Mucosa of descending colon (tissue), 3 donors: ENCODE measurements around the gene STX19. TPM values are rescaled to one million over a fixed set of nuclear protein-coding genes. Genes with fewer than 3 reads are reported as not detected.

ENCODE experiments used
- ATAC-seq: fragments of 200-7000 bp; cut with Tn5 transposase; one replicate; pipeline ENCODE4 v1.9.1; 2020; ENCODE audit warnings: mild to moderate bottlenecking, moderate library complexity
- DNase-seq, 3 donors: peaks; one replicate each; pipeline ENCODE4 v3.0.0-alpha.2; 2020
- H3K36me3 ChIP-seq: fragments of 200-600 bp; one replicate; pipeline ENCODE4 v1.8.0; 2021; ENCODE audit warnings: low read depth, mild to moderate bottlenecking
- H3K4me1 ChIP-seq: fragments of 200-600 bp; one replicate; pipeline ENCODE4 v1.8.0; 2021; ENCODE audit warnings: low read depth, mild to moderate bottlenecking
- H3K4me3 ChIP-seq: fragments of 200-600 bp; one replicate; pipeline ENCODE4 v1.8.0; 2021; ENCODE audit warnings: mild to moderate bottlenecking
- H3K9me3 ChIP-seq: fragments of 200-600 bp; one replicate; pipeline ENCODE4 v1.8.0; 2021; ENCODE audit warnings: mild to moderate bottlenecking
- CTCF ChIP-seq: fragments of 200-600 bp; IDR thresholded peaks from one replicate; pipeline ENCODE4 v1.8.0; 2022; ENCODE audit warnings: antibody characterized with exemption, mild to moderate bottlenecking
- intact Hi-C, 2 donors: fragments of 100-400 bp; cut with DNase I in 1 of 2; cut with micrococcal nuclease in 1 of 2; formaldehyde crosslinking; loops; one replicate each; pipeline versions ENCODE4 v1.11.0 to v1.11.1; 2022; cut with DNase I, micrococcal nuclease
- long read RNA-seq, 2 donors: library from polyadenylated mRNA; unstranded; transcript quantifications; one replicate each; pipeline ENCODE4 v2.0.0, GENCODE V29; 2019 to 2021
- total RNA-seq, 3 donors: library from RNA; stranded (reverse); fragmentation: NEBNext Ultra II Directional in 2 of 3; extraction: Animal tissue kit (Norgen Biotek cat#: 25700) in 2 of 3; gene quantifications; one replicate each; pipeline versions ENCODE4 v1.2.1 to v1.2.4, GENCODE V29; 2021 to 2023
- donor health status: DM: no; HTN: no; CAD: no; lungs with moderate emphysema.
- donor health status: DM: no; HTN: no; CAD: no.
- donor health status: DM: no; HTN: yes; CAD: no.

Gene STX19
- total RNA-seq = 10 to 100 TPM in 2 of 3 donors, 1 to 10 TPM in 1; 7.5 to 20.6 (median 18.9) TPM
- long read RNA-seq, donor 1, partial matches to known transcripts = 0 of 4 reads
- long read RNA-seq, donor 1, other reads (novel, unspliced or antisense) = 4 of 4 reads
- long read RNA-seq, donor 2, partial matches to known transcripts = 6 of 21 reads
- long read RNA-seq, donor 2, other reads (novel, unspliced or antisense) = 13 of 21 reads

GRCh38 chr3:94028093-94028837 is at the start of gene STX19:
STX19 (minus strand) TSS chr3:94028597; CDS start chr3:94015269, 13,328 bp downstream.
- H3K9me3 ChIP-seq = no peaks in the 10 kb centered on the region
- DNase-seq = peak in 1 of 3 donors; percentile 83
- peak within 1 kb of the TSS; percentile 16 for H3K4me3 ChIP-seq
- ATAC-seq = peak; percentile 60
- no peak for TF ChIP-seq CTCF
- H3K4me1 ChIP-seq = peaks cover 3% of the 10 kb centered on the region
- no peaks in the 10 kb centered on the region for H3K36me3 ChIP-seq
- intact Hi-C loops = loop anchor here in 1 of 2 donors (5.0 kb wide), 1 partner anchor 34 kb away; the partner anchor contains the start of genes DHFR2 and NSUN3

DNA sequence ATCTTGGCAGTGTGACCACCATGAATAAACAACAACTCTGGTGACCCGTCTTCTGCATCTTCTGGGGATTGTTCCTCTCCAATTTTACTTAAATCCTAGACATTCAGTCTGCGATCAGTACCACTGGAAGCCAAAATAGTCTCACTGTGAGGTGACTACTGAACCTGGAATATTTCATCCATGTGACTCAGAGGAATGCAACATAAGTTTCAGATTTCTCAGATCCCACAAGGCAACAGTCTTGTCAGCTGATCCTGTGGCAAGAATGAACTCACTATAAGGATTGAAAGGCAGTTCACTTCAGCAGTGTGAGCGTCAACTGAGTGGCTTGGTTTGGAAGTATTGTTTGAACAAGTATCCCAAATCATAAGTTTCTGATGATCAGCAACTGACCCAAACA is 47.7 kb upstream of the STX19 start:
- ATAC-seq (no peak), DNase-seq (no peak)
- Histone ChIP-seq H3K4me3 (no peak overlapping the region), H3K9me3 (no peaks in the 10 kb centered on the region), H3K4me1 (peaks cover 7% of the 10 kb centered on the region), H3K36me3 (no peaks in the 10 kb centered on the region)
- TF ChIP-seq CTCF = no peak
- intact Hi-C loops = no loop called here

DNA sequence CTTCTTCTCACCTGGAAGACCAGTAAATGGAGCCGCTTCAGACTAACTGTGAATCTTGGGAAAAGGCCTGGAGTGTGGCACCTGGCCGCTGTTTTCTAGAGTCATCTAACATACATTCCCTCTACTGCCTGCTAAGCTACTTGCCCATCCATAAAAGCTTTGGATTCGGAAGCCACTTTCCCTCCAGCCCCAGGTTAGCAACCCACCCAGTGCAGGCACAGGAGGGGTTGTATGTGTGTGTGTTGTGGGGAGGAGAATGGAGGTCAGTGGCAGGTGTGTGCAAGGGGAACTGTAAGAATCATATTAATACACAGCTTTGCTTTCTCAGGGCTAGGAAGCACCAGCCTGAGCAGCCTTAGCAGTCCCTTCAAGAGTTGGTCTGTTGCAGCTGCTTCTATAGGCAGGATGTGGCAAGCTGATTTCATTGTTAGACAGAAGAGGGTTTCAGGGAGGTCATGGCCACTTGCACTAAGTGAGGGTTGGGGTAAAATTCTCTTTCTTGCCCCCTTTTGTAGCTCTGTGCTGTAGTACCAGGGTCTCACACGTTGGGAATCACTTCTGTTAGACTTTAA is 43.4 kb upstream of the STX19 start:
- Histone ChIP-seq H3K4me3 (no peak overlapping the region), H3K36me3 (no peaks in the 10 kb centered on the region), H3K9me3 (no peaks in the 10 kb centered on the region), H3K4me1 (peaks cover 5% of the 10 kb centered on the region)
- ATAC-seq (no peak), DNase-seq (no peak)
- no peak for TF ChIP-seq CTCF
- intact Hi-C loops = no loop called here

GRCh38 chr3:94070341-94070911 is 42.0 kb upstream of the STX19 start:
- no peak for ATAC-seq
- Histone ChIP-seq H3K36me3 (no peaks in the 10 kb centered on the region), H3K4me1 (peaks cover 14% of the 10 kb centered on the region), H3K4me3 (no peak overlapping the region), H3K9me3 (no peaks in the 10 kb centered on the region)
- intact Hi-C loops = no loop called here
- TF ChIP-seq CTCF = no peak
- DNase-seq = no peak

DNA sequence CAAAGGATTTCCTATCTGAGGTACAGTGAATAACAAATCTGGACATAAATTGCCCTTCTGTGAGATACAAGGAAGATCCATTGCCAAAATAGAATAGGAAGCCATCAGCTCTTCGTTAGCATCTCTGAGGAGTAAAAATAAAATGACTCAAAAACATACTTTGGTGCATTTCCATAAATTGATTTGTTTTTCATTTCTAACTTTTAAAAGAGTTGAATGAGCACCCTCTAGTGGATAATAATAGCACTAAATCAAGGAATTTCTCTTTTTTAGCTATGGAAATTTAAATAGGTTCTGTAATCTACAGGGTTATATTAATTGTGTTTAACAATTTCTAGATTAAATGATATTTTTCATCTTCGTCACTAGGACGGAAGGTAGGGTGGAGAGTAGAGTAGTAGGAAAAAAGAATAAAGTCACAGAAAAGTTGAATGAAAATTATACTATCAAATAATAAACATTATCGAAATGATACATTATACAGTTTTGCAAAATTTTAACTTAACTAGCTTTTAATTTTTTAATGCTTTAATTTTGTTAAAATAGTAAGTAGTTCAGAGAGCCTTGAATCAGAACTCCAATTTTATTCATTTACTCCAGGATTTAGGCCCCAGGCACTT is 40.9 kb upstream of the STX19 start:
- no peak for DNase-seq
- intact Hi-C loops = loop anchor here in 1 of 2 donors (10.0 kb wide), 1 partner anchor 65 kb away; no protein-coding TSS in a partner anchor
- peaks cover 20% of the 10 kb centered on the region for H3K4me1 ChIP-seq
- H3K4me3 ChIP-seq = no peak overlapping the region
- H3K36me3 ChIP-seq = no peaks in the 10 kb centered on the region
- ATAC-seq = no peak
- H3K9me3 ChIP-seq = no peaks in the 10 kb centered on the region
- TF ChIP-seq CTCF = no peak
